ENCODE measurements around the gene GPC5.

GPC5 gene

GRCh38 chr13:92589955-92590354, 1191.5 kb downstream of the GPC5 start:
- Histone ChIP-seq H3K9me3 (ENCODE audit: low read length) (no peaks in the 10 kb centered on the region), H3K27ac (ENCODE audit: low read depth, low read length, poor library complexity, severe bottlenecking) (no peak overlapping the region), H3F3A (ENCODE audit: insufficient read depth, low read length) (no peaks in the 10 kb centered on the region), H3K79me2 (ENCODE audit: insufficient read depth, low read length) (no peaks in the 10 kb centered on the region), H3K4me2 (ENCODE audit: low read length) (no peak overlapping the region), H4K20me1 (ENCODE audit: insufficient read depth, low read length) (no peaks in the 10 kb centered on the region), H3K4me1 (ENCODE audit: insufficient read depth, low read length, severe bottlenecking) (no peaks in the 10 kb centered on the region), H3K36me3 (ENCODE audit: insufficient read depth, low read length) (no peaks in the 10 kb centered on the region), H3K9ac (ENCODE audit: low read length) (no peak overlapping the region), H3K9me2 (ENCODE audit: low read depth, low read length) (no peaks in the 10 kb centered on the region), H3K27me3 (ENCODE audit: insufficient read depth, low read length) (no peaks in the 10 kb centered on the region), H2AFZ (ENCODE audit: low read length) (no peak overlapping the region), H3K4me3 (ENCODE audit: low read depth, low read length, poor library complexity, severe bottlenecking) (no peak overlapping the region)
- TF ChIP-seq EZH2 (IDR thresholded peaks at IDR 0.05; ENCODE audit: borderline replicate concordance, low read length) (no peak), CTCF (IDR thresholded peaks at IDR 0.05; ENCODE audit: low read length) (no peak)

- Histone ChIP-seq H3K9me2 (ENCODE audit: low read depth, low read length) (no peaks in the 10 kb centered on the region), H2AFZ (ENCODE audit: low read length) (no peak overlapping the region), H3K9me3 (ENCODE audit: low read length) (no peaks in the 10 kb centered on the region), H3K36me3 (ENCODE audit: insufficient read depth, low read length) (no peaks in the 10 kb centered on the region), H4K20me1 (ENCODE audit: insufficient read depth, low read length) (no peaks in the 10 kb centered on the region), H3K27me3 (ENCODE audit: insufficient read depth, low read length) (no peaks in the 10 kb centered on the region), H3K79me2 (ENCODE audit: insufficient read depth, low read length) (no peaks in the 10 kb centered on the region), H3F3A (ENCODE audit: insufficient read depth, low read length) (no peaks in the 10 kb centered on the region), H3K27ac (ENCODE audit: low read depth, low read length, poor library complexity, severe bottlenecking) (no peak overlapping the region), H3K4me1 (ENCODE audit: insufficient read depth, low read length, severe bottlenecking) (no peaks in the 10 kb centered on the region), H3K4me3 (ENCODE audit: low read depth, low read length, poor library complexity, severe bottlenecking) (no peak overlapping the region), H3K9ac (ENCODE audit: low read length) (no peak overlapping the region), H3K4me2 (ENCODE audit: low read length) (no peak overlapping the region)
- no peak for TF ChIP-seq EZH2 (IDR thresholded peaks at IDR 0.05; ENCODE audit: borderline replicate concordance, low read length)
- no peak for TF ChIP-seq CTCF (IDR thresholded peaks at IDR 0.05; ENCODE audit: low read length)
Observed at GRCh38 chr13:92590503-92590908, 1192.1 kb downstream of the GPC5 start.

DNA sequence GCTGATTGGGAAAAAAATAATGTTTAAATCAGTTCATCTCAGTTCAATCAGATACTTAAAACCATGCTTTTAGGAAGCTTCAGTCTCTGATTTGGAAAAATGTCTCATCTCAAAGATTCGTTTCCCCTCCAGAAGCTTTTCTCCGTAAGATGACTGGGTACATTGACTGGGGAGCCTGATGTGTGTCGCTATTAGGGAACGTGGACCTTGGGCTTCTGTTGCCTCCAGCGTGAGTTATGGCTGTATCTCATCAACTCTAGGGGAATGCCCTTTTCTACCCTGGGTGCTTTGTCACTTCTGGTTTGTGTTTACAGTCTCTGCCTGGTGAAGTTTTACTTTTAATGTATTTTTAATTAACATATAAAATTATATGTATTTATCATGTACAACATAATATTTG, 1192.7 kb downstream of the GPC5 start:
- Histone ChIP-seq H4K20me1 (ENCODE audit: insufficient read depth, low read length) (no peaks in the 10 kb centered on the region), H3K9me2 (ENCODE audit: low read depth, low read length) (no peaks in the 10 kb centered on the region), H3K4me2 (ENCODE audit: low read length) (no peak overlapping the region), H3K4me3 (ENCODE audit: low read depth, low read length, poor library complexity, severe bottlenecking) (no peak overlapping the region), H2AFZ (ENCODE audit: low read length) (no peak overlapping the region), H3K4me1 (ENCODE audit: insufficient read depth, low read length, severe bottlenecking) (no peaks in the 10 kb centered on the region), H3K79me2 (ENCODE audit: insufficient read depth, low read length) (no peaks in the 10 kb centered on the region), H3K9ac (ENCODE audit: low read length) (no peak overlapping the region), H3K27me3 (ENCODE audit: insufficient read depth, low read length) (no peaks in the 10 kb centered on the region), H3K9me3 (ENCODE audit: low read length) (no peaks in the 10 kb centered on the region), H3F3A (ENCODE audit: insufficient read depth, low read length) (no peaks in the 10 kb centered on the region), H3K36me3 (ENCODE audit: insufficient read depth, low read length) (no peaks in the 10 kb centered on the region), H3K27ac (ENCODE audit: low read depth, low read length, poor library complexity, severe bottlenecking) (no peak overlapping the region)
- TF ChIP-seq EZH2 (IDR thresholded peaks at IDR 0.05; ENCODE audit: borderline replicate concordance, low read length) = no peak
- no peak for TF ChIP-seq CTCF (IDR thresholded peaks at IDR 0.05; ENCODE audit: low read length)

Data from OCI-LY1 (cell line).